GM18511 (cell line): ENCODE results near the gene PAX7.
"Not testable (repeated sequence)": the region's sequence is repeated elsewhere in the genome, so short reads cannot be mapped to it uniquely, and the experiment has no call there.

Experiments used
- ATAC-seq: cut with Tn5 transposase; IDR thresholded peaks from one replicate; pipeline ENCODE4 v1.9.1; 2021; ENCODE audit warnings: mild to moderate bottlenecking, moderate library complexity; ENCODE audit not compliant: unreplicated experiment

The PAX7 gene

DNA sequence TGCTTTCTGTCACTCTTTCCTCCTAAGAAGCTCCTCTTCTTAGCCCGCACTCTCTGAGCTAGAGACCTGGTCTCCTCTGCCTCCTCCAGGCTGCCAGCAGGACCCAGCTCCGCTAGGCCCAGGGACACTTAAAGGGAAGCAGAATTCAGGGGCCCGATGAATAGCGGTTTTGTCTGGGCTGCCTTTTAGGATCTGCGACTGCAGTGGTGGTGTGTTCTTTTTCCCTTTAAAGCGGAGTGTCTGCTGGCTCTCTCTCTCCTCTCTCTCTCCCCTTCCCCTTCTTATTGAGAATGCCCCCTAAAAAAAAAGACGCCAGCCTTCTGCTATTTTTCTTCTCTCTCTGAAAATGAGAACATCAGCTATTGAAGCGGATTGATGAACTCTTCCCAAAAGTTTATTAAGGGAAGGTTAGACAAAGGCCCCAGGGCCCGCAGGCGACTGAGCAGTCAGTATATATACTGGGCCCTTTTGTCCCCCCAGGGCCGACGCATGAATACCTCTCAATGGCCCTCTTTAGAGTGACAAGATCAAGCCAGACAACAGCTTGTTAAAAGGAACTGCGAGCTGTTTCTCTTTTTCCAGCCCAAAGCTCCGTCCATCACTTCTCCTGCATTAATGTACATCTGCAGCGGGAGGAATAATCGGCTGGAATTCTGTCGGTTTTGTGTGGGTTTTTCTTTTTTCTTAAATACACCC, 27.0 kb downstream of the PAX7 start:
- no peak for ATAC-seq

DNA sequence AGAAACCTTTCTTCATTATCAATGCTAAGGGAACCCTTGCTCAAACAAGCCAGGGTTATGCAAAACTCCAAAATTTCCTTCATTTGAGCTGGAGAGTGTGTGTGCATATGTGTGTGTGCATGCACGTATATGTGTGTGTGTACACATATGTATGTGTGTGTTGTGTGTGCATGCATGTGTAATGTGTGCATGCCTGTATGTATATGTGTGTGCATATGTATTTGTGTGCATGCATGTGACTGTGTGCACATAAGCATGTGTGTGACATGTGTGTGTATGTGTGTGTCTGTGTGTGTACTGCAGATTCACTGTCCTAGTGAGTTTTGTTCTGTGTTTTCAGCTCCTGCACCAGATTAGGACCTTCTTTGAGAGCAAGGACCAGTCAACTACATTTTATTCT, 28.2 kb downstream of the PAX7 start:
- ATAC-seq, result no peak

DNA sequence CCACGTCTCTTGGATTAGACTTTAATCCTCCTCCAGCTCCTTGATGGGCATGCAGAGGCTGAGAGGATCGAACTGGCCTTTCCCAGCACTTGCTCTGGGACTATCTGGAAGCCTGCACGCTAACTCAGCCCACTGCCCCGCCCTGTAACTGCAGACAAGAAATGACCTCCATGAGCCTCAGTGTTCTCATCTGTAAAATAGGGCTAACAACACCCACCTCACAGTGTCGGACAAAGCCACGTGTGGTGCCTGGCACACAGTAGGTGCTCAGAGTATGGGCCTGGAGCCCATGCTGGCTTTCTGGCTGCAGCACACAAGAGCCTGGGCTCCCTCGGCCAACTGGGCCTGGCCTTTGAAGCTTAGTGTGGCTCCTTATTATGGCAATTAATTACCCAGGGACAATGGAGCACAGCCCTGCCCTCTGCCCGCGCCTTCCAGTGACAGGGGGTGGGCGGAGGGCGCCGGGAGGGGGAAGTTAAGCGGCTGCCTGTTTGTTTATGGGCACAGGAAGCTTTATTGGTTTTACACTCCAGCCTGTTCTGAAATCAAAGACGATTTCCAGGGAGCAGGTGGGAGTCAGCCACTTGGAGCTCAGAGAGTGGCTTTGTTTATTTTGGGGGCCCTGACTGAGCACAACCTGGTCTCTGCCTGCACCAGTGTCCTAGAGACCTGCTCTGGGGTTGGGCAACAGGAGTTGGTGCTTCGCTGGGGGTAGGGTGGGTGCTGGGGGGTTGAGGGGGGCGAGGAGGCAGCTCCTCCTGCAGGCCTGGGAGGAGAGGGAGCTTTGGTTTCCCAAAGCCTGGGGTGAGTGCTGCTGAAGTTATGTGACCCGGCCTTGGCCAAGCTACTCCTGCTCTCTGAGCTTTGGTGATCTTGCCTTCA, 31.0 kb downstream of the PAX7 start:
- ATAC-seq, result no peak

DNA sequence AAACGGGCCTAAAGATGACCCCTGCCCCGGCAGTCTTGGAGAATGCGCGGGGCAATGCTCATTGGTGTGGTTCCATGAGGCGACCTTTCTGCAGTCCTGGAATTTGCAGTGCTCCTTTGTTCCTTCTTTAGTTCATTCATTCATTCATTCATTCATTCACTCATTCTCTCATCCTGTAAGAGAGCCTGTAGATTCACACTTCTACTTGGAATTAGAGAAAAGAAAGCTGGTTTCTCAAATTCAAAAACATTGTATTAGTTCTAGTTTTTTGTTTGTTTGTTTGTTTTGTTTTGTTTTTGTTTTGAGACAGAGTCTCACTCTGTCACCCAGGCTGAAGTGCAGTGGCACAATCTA, 31.6 kb downstream of the PAX7 start:
- ATAC-seq, result no peak

DNA sequence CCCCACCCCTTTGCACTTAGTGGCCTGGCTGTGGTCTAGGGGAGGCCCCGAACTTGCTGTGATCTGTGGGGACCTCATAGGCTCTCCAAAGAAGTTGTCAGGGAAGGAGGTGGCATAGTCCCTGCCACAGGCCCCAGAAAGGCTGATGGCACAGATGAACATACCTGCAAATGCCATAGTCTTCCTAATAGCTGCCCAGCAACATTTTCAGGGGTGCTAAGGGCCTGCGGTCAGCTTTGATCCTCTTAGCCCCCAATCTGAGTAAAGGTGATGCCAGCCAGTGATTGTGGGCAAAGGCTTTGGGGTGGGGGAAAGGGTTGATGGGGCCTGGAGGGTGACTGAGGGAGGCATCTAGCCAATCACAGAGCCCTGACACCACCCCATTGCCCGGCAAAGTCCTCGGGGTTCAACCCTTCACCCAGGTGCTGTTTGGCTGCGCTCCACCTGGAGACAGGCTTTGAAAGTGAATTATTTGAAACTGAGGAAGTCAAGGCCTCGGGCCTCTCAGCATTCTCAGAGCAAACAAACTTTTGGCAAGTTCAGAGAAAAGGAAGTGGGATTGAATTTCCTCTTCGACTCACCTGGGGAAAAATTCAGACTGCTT, 35.8 kb downstream of the PAX7 start:
- ATAC-seq, result no peak

DNA sequence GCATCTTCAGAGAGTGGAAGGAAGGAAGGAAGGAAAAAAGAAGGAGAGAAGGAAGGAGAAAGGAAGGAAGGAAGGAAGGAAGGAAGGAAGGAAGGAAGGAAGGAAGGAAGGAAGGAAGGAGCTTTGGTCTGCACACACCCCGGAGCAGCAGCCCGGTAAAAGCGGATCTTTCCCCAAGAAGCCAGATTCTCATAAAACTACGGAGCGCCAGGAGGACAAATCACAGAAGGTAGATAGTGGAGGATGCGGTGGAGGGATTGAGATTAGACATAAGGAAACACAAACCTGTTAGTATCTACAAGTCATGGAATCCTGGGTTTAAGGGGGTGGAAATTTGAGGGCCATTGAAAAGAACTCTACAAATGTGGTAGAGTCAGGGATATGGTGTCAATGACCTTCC, 36.7 kb downstream of the PAX7 start:
- no peak for ATAC-seq

DNA sequence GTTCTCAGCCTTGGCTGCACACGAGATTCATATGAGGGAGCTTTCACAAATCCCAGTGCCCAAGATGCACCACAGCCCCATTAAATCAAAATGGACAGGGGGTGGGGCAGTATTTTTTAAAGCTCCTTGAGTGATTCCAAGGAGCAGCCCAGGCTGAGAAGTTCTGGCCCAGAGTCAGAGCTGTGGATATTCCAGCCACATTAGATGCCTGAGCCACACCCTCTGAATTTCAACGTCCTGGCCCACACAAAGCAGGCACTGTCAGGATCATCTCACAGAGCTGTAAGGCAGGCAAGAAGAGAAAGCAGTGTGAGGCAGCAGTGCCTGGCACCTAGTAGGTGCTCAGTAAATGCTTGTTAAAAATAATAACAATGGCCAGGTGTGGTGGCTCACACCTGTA, 37.4 kb downstream of the PAX7 start:
- ATAC-seq, result no peak

DNA sequence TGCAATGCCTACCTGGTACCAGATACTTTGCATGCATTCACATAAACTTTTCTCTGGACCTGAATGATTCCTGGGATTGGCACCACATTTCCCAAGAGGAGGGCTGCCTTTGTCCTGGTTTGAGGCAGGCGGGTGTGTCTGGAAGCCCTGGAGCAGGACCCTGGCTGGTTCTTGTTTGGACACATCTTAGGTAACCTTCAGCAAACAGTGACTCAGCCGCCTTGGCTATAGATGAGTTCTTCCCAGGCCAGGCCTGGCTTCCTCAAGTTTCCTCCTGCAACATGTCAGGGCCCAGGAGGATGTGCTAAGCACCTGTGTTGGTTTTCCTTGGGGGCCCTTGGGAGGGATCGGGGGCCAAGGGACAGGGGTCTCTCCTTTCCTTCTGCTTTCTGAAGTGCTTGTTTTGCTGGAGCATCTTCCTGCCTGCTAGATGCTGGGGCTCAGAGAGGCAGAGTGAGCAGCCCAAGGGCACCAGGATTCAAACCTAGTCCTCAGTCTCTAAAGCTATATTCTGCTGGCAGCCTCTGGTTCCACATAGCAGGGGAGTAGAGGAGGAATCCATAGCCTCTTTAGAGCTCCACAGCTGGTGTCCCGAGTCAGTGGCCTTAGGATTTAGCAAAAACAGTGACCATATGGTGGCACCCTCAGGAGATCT, 38.2 kb downstream of the PAX7 start:
- ATAC-seq, result no peak

DNA sequence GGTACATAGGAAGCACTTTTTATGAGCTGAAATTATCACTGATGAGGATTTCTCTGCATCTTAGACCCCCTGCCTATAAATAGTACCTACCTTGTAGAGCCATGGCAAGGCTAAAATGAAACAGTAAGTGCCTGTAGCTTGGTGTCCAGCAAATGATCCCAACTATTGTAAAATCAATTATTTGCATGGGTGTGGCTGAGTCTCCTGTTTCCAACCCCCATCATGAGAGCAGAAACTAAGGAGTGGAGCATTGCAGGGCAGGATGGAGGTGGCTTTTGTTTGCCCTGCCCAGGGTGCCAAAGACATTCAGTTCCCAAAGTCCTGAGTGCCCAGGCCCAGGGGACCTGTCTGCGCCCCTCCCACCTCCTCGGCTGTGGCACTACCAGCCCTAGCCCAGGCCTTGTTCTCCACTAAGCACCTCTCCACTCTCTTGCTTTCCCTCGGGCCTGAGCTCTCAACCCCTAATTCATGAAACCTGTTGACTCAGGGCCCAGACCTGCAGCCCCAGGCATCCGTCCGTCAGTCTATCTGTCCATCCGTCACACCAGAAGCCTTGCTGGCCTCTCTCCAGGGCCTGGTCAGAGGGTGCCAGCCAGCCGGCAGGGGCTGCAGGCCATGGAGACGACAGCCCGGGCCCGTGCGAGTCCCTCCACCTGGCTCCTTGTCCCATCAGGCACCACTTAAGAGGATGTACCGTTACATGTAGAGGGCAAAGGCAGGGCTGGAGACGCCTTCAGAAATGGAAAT, 39.6 kb downstream of the PAX7 start:
- no peak for ATAC-seq

DNA sequence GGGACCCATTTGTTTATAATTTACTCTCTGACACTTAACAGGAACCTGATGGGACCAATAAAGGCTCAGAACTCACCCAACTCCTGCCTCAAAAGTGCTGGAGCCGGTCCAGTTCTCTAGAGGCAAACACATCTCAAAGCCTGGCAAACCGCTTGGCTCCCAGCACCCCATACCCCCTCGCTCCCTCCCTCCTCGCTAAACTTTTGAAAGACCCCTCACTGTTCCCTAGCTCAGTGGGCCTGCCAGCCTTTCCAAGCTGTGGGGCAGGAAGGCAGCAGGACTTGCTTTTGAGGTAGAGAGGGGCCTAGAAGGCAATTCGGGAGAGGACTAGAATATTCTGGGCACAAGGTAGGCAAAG, 40.2 kb downstream of the PAX7 start:
- ATAC-seq, result no peak

DNA sequence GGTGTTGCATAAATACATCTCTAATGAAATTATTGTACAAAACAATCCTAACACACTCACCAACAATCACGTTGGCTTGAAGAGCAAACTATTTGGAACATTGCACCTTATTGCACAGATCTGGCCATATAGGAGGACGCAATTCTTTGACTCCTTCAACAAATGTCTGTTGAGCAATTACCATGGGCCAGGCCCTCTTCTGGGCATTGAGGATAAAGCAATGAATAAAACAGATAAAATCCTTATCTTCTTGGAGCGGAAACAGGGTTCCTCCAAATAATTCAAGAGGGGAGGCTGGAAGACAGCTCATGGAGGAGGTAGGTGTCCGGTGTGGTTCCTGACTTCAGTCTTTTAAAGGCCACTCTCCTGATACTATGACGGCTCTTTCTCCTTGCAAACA, 43.3 kb downstream of the PAX7 start:
- no peak for ATAC-seq

DNA sequence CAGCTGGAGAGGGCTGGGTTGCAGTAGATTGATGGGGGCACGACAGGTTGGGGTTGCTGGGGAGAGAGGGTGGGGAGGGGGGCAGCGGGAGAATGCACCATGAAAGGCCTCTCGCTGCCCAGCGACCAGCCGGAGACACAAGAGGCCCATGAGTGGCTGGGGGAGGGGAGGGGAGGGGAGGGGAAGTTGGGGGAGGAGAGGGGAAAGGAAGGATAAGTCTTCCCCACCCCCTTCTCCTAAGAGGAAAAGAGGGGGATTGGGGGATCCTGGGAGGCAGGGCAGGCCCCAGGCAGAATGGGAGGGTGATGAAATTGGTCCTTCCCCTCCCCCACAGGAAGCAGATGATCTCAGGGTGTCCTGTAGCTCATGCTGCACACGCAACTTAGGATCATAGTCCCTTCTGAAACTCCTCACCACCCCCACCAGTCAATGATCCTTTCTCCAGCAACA, 45.7 kb downstream of the PAX7 start:
- ATAC-seq, result no peak

DNA sequence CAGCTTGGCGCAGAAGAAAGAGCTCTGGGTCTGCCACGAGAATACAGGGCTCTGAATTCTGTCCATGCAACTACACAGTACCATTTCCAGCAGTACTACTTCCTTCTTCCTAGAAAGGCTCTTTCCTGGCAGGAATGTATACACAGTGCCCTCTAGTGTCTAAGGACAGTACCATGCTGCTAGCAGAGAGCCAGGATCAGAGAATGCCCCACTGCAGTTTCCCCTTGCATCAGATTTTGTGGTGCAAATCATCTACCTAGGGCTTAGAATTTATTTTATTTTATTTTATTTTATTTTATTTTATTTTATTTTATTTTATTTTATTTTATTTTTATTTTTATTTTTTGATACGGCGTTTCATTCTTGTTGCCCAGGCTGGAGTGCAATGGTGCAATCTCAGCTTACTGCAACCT, 50.8 kb downstream of the PAX7 start:
- ATAC-seq, result no peak

DNA sequence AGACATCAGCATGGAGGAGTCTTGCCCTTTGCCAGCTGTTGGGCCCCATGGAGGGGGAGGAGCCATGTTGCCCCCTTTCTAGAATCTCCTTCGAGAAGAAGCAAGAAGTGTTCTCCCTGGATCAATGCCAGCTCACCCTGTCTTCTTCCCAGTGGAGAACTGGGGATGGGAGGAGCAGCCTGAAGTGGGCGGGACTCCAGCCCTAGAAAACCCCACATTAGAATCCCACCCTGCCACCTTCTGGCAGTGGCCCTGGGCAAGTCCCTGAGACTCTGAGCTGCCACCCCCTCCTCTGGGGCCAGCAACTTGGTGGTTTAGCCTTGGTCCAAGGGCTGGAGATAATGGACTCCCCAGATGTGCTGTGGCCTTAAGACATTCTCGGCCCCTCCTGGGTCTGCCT, 51.7 kb downstream of the PAX7 start:
- no peak for ATAC-seq

DNA sequence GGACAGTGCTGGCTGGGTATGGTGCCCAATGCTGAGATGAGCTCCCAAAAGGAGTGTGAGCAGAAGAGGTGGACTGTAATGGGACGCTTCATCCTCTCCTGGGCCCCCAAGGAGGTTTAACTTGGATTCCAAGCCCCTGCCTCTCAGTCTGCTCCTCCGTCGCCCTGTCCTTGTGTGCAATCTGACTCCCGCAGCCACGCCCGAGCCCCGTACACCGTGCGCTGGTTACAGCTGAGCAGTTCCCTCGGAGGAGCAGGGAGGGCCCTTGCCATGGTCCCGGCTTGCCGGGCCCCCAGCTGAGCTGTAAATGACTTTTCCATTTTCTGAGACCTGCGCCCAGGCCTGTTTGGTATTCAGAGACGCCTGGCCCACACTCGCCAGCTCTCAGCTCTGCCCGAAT, 53.7 kb downstream of the PAX7 start:
- ATAC-seq, result no peak

DNA sequence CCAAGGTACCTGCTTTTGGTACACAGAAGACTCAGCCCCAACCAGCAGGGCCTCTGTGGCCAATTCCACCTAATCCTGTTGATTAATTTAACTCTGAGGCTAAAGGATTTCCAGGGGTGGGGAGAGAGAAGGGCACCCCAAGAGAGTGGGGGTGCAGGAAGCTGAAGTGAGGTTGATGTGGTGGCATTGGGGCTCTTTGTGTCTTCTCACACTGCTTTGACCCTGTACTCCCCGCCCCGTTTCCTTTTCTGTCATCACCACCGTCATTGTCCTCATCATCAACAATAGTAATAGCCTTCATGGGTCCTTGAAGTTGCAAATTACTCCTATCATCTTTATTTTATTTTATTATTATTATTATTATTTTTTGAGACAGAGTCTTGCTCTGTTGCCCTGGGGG, 55.9 kb downstream of the PAX7 start:
- no peak for ATAC-seq

DNA sequence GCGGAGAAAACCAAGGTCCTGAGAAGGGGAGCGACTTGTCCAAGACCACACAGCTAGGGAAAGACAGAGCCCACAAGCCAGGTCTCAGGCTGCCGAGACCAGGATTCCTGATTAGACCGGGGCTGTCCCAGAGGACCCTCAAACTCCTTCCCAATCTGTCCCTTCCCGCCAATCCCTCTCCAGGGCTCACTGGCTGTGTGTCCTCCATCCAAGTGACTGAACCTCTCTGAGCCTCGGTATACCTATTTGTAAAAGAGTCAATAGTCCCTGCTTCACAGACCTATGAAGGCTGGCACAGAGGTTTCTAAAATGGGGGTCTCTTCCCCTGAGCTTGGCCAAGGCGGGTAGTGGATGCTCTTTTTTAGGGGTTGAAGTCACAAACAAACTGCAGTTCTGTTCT, 56.6 kb downstream of the PAX7 start:
- ATAC-seq, result no peak

DNA sequence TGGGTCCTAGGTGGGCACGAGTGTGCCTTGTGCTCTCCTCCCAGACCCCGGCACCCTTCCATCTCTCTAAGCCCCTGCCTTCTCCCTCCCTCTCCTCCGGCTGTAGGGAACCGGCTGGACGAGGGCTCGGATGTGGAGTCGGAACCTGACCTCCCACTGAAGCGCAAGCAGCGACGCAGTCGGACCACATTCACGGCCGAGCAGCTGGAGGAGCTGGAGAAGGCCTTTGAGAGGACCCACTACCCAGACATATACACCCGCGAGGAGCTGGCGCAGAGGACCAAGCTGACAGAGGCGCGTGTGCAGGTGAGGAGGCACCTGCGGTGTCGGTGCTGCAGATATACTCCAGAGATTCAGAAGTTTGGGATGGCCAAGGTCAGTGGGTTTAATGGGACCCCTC, 61.0 kb downstream of the PAX7 start:
- ATAC-seq, result no peak

DNA sequence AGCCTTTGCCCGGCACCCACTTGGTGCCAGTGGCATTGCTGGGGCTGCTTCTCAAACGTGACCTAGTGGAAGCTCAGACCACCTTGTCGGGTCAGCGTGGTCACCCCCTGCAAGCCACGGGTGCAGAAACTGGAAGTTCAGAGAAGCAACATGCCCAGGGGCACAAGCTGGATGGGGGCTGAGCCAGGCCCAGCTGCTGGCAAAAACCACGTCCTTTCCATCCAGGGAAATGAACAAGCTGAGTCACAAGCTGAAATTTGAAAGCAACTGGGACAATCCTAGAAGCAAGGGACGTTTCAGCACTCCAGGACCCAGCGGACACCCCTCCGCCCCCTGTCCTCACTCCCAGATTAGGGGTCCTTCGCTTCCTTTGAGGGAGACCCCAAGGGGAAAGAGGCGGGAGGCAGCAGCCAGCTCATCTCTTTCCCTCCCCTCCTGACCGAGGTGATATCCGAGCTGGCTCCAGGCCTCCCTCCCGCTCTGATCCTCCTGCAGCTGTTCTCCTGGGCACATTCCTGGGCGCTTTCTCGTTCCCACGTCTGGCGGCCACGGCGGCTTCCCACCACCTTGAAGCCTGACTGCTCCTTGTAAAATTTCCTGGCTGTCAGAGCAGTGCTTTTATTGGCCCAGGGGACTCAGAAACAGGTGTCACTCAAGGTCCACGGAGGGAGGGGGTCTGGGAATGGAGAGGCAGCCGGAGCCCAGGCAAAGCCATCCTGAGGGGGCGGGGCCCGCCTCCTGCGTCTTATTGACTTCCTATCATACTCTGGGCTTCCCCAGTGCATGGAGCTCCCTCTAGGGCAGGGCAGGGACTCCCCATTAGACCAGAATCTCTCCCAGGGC, 62.8 kb downstream of the PAX7 start:
- no peak for ATAC-seq

DNA sequence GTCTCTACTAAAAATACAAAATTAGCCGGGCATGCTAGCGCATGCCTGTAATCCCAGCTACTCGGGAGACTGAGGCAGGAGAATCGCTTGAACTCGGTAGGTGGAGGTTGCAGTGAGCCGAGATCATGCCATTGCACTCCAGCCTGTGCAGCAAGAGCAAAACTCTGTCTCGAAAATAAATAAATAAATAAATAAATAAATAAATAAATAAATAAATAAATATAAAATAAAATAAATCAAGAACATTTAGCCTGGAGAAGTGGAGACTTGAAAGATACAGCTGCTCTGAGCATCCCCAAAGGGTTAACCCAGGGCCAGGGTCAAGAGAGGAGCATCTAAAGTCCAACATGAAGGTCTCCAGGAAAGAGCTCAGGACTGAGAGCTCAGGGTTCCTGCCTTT, 63.6 kb downstream of the PAX7 start:
- not testable (repeated sequence) for ATAC-seq
